HG03520 (cell line): ENCODE measurements around the gene C1orf21.

Source experiments
- ATAC-seq: cut with Tn5 transposase; IDR thresholded peaks from one replicate; pipeline ENCODE4 v1.9.1; 2021; ENCODE audit warnings: mild to moderate bottlenecking, moderate library complexity; ENCODE audit not compliant: unreplicated experiment

Gene C1orf21

DNA sequence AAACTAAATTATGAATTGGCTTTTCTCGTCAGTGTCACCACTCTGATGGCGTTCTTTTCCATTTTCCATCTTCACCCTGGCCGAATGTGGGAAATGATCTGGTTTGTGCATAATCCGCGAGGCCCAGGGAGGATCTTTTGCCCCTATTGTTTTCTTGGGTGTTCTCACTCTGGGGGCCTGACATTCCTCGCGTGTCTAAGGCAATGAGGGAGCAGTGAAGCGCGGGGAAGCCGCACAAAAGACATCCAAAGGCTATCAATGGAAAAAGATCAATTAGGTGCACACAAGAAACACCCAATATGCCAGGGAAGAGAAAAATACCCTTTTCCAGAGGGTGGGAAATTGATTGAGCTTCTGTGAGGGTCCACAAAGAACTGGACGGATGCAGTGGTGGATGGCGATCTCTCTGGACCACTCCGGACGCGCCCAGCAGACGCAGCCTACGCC, 941 bp upstream of the C1orf21 start:
- ATAC-seq, result no peak

DNA sequence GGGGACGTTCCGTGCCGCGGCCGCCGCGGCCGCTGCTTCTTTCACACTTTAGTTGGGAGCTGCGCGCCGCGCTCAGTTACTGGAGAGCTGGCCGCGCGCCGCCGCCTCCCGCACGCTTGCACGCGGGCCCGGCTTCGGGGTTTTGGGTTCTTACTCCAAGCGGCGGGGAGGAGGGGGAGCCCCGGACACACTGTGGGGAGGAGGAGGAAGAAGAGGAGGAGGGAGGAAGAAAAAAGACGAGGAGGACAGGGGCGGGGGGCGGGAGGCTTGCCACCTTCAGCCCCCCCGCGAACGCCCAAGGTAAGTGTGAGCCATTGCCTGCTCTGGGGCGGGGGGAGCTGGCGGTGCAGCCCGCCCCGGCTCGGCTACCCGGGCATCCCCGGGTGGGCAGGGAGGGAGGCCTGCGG, 243 bp downstream of the C1orf21 start:
- ATAC-seq, result no peak

DNA sequence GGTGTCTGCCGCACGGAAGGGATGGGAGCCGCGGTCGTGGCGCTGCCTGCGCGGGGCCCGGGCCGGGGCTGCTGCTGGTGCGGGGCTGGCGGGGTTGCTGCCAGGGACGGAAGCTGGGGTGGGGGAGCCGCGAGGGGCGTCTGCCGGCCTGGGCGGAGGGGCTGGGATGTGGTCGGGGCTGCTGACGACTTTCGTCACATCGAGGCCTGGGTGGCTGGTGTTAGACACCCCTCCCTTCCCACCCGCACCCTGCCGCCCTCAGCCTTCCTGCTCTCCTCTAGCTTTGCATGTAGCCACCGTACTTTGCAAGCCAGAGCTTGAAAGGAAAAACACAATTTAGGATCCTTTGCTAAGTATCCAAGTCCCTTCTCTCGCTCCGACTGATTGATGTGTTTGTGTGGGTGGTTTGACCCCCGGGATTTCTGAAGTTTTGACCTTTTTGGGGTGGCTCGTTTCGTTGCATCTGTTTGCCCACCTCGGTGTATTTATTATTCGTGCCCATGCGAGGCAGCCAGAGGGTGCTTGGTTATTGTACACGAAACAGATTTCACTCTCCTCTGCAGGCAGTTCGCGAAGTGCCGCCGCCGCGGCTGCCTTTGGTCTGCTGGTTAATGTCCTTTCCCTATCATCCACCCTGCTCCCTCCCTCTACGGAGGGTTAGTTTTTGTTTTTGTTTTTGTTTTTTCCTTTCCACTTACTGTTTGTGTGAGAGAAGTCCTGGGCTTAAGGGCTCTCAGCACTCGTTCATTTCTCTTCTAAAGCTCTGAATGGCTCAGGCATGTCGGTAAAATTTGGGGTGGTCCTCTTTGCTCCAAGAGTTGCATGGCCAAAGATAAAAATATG, 868 bp downstream of the C1orf21 start:
- peak; percentile 21 for ATAC-seq

DNA sequence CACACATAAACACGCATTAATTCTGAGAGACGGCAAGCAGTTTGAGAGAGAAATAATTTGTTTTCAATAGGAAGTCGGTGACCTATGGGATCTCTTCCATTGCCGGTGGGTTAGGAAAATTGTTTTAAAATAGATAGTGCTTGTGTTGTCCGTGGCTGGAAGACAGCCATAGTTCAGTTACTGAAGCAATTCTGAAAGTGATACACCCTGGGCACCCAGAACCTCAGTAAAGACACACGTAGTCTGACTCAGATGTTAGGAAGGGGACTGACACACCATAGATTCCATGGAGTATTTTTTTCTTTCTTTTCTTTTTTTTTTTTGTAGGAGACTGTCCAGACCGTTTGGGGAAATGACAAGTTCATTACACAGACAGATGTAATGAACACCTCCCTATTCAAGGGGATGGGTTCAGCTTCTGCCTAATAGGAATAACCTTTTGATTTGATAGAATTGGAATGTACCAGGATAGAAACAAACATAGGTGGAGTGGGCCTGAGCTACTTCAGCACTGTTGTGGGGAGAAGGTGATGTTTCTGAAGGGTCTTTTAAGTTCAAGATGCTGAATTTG, 1.6 kb downstream of the C1orf21 start:
- no peak for ATAC-seq

DNA sequence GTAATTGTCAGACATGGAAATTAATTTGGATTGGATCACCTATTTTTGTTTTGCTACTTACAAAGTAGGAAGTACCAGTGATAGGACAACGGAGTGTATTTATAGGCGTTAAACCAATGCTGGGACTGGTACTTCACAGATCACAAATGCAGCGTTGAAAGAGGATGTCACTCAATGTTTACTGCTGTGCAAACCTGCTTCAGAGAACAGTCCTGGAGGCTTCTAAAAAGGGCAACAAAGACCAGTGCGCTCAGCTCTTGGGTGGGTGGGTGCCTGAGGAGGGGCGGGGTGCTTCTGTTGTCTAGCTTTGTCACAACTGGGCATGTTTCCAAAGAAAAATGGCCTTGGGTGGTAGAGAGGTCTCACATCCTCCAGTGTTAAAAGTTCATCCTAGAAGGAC, 2.1 kb downstream of the C1orf21 start:
- no peak for ATAC-seq

DNA sequence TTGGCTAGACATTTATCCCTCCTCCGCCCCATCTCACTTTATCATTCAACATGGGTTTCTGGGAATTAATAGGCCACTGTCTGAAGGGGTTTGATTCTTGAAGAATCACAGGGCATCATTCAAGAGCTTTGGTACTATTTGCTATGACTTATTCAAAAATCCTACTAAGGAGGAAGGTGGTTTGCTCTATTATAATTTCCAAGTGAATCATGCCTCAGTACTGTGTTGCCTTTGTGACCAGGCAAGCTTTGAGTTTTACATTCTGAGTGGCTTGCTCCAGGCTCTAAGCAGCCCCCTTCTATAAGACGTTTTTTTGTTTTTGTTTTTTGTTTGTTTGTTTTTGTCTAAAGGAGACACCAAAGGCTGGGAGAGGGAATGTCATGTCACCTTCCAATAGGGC, 2.6 kb downstream of the C1orf21 start:
- no peak for ATAC-seq

DNA sequence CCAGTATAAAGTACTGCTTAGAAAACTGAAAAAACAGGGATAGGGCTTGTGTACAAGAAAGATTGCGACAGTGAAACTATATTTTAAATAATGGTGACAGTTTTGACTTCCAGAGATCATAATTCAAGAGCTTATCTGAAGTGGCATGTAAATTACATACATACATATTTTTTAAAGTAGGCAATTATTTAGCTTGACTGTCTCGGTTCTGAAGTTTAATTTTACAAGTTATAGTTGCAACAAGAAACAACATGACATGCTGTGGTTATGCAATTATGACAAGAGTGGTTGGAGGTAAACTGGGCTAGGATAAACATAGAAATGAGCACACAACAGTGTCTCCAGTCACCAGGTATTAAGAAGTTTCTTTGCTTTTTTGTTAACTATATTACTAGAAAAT, 4.1 kb downstream of the C1orf21 start:
- no peak for ATAC-seq

DNA sequence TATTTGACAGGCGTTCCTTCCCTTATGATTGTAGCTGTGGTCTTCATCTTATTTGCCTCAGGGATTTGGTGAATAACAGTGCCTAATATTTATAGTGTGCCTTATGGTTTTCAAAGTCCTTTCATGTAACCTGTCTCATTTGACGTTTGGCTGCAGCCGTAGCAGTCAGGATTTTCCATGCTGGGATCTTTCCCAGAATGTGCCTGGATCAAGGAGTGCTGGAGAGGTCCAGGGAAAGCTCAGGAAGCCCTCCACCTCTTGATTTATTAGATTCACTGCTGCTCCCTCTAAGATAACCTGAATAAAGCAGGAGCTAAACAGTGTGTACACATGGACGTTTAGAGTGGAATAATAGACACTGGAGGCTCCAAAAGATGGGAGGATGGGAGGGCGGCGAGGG, 5.2 kb downstream of the C1orf21 start:
- no peak for ATAC-seq

DNA sequence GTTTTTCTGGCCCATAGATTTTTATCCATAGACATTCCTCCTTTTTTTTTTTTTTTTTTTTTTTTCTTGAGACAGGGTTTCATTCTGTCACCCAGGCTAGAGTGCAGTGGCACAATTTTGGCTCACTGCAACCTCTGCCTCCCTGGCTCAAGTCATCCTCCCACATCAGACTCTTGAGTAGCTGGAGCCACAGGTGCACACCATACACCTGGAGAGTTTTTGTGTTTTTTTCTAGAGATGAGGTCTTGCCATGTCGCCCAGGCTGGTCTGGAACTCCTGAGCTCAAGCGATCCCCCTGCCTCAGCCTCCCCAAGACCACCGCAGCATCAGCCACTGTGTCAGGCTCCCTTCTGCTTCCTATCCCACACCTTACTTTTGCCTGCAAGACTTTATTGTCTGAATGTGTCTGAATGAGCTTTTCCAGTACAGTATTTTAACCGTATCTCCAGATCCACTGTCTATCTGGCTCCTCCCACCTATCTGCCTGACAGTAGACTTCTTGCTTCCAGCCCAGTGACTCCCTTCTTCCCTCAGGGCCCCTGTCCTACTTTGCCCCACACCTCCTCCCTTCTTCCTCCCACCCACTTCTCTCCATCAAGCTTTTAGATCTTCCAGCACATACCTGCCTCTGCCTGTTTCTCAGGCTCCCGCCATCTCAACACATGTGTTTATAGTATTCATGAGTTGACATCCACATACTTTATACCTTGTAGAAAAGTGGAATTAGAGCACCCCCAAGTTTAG, 6.1 kb downstream of the C1orf21 start:
- ATAC-seq, result no peak

DNA sequence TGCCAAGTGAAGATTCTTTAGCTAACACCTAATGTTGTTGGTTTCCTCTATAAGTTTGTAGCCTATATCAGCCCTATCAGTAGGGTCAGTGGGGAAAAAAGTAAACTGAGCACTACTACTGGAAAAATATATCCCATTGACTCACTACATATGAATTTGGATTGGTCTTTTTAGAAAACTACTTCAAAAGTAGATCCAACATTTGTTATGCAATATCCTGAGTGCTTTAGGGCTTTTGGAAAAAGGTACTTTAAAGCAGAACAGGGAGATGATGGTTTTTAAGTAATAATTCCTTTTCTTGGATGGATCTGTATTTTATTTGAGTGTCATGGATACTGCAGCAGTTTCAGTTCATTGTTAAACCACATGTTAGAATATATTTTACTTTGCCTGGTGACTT, 7.1 kb downstream of the C1orf21 start:
- no peak for ATAC-seq

DNA sequence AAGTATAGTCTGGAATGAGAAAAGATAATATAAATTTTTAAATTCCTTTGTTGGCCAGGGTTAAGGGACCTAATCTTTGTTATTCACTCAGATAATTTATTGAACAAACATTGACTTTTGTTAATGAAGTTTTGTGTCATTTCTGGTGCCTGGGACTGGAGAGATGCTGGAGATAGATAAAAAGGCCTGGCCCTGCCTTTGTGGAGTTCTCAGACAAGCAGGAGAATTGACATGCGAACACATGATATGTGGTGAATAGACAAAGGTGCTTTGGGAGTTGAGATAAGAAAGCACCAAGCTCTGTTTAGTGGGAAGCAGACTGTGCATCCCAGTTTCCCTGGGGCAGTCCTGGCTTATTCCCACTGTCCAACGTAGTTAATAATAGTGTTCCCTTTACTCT, 8.5 kb downstream of the C1orf21 start:
- ATAC-seq, result no peak

DNA sequence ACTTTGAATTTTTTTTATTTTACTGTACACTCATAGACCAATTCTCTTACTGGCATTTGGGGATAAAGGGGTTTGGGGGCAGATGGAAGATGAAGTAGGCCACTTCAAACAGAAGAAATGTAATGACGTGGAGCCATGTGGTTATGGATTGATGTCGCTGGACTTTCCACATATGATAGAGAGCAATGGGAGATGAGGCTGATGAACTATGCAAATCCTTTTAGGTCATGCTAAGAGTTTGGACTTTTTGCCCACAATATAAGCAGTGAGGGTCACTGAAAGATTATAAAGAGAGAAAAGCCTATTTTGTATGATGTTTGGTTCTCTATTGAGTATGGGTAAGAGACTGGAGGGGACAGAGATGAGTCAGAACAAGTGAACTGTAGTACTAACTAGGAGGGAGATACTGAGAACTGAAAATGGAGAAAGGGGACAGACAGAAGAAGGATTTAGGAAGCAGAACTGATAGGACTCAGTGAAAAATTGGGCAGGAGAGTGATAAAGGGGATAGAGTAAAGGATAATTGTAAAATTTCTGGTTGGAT, 9.2 kb downstream of the C1orf21 start:
- no peak for ATAC-seq

DNA sequence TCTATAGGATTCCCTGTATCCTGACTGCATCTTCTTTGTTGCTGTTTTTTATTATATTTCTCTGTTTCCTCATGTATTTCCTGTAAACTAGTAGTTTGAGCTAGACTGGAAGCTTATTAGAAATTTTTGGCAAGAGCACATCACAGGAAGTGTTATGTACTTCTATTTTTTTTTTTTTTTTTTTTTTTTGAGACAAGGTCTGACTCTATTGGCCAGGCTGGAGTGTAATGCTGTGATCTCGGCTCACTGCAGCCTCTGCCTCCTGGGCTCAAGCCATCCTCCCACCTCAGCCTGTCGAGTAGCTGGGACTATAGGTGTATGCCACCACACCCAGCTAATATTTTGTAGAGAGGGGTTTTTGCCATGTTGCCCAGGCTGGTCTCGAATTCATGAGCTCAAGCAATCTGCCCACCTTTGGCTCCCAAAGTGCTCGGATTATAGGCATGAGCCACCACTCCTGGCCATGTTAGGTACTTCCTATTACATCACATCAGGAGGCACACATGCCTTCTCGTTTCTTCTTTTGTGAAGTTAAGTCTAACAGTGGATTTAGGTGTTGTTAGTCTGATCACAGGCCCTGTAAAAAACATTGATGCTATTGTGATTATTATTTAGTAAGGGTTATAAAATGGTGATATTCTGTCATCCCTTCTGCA, 12.5 kb downstream of the C1orf21 start:
- no peak for ATAC-seq

DNA sequence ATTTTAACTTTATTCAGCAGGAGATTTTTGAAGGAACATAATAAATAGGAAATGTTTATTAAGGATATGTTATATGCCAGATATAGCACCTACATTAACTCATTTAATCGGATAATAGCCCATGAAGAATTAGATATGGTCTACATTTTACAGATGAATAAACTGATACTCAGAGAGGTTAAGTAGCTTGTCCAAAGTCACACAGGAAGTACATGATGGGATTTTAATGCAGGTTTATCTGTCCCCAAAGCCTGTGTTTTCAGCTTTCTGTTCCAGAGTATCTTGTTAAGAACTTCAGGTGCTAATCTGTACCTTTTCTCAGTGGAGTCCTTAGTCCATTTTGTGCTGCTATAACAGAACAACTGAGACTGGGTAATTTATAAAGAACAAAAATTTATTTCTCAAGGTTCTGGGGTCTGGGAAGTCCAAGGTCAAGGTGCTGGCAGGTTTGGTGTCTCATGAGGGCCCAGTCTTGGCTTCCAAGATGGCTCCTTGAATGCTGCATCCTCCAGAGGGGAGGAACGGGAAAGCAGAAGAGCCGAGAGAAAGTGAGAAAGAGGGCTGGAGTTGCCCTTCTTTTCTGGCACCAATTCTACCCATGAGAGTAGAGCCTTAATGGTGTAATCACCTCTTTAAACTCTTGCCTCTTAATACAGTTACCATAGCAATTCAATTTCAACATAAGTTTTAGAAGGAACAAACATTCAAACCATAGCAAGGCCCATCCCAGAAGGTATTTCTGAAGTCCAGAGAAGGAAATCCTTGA, 17.3 kb downstream of the C1orf21 start:
- no peak for ATAC-seq

DNA sequence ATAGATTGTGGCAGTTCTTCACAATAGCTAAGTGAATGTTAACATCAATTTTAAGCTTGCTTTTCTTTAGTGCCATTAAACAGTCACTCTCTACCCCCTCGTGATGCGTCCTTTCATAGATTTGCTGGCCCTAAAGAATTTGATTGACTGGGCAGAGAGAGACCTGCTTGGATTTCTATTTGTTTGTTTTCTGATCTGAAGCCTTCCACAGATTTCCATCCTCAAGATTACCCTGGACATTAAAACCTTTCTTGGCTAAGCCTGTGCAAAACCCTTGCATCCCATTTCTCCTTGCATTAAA, 17.8 kb downstream of the C1orf21 start:
- ATAC-seq, result no peak

DNA sequence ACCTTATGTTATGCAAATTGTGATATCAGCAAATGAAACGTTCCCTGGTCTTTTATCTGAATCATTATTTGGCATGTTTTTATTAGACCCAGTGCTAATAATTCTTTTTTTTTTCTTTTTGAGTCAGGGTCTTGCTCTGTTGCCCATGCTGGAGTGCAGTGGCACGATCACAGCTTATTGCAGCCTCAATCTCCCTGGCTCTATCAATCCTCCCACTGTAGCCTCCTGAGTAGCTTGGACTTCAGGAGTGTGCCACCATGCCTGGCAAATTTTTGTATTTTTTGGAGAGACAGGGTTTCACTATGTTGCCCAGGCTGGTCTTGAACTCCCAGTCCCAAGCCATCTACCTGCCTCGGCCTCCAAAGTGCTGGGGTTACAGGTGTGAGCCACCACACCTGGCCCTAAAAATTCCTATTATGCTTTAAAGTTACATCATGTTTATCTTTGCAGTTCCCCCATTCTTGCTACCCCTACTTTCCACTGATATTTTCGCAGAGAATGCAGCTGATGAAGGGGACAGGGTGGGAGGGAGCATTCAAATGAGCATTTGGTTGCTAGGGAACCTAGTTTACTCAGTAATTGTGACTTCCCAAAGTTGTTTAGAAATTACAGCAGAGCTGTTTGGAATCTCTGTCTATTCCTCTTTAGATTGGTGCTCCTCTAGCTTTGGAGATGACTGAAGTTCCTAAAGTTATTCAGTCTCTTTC, 18.4 kb downstream of the C1orf21 start:
- no peak for ATAC-seq

DNA sequence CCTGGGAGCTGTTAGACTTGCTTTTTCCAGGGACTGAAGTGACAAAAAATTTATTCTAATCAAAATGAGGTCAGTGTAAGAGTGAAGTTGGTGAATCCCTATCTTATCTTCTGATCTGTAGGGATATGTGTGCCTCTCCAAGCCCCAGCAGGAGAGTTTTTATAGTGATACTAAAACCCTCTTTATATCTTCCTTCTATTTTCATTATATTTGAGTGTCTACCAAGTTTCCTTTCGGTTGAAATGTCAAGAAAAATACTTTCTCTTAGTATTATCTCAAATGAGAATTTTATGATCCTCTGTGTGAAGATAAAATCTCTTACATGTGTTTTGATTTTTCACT, 18.9 kb downstream of the C1orf21 start:
- ATAC-seq, result no peak

DNA sequence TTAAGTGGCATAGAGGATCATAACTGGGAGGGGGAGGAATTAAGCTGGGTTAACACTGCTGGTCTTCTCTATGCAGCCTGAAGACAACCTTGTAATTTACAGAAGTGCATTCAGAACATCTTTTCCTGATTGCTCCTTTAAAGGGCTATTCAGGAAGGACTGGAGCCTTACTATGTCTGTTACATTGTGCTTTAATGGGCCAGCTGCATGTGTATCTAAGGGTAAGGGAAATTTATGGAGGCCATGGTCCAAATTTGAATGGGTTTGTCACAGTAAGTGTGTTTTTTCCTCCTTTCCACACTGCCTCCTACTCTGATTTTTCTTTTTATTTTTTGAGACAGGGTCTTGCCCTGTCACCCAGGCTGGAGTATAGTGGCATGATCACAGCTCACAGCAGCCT, 19.6 kb downstream of the C1orf21 start:
- no peak for ATAC-seq

DNA sequence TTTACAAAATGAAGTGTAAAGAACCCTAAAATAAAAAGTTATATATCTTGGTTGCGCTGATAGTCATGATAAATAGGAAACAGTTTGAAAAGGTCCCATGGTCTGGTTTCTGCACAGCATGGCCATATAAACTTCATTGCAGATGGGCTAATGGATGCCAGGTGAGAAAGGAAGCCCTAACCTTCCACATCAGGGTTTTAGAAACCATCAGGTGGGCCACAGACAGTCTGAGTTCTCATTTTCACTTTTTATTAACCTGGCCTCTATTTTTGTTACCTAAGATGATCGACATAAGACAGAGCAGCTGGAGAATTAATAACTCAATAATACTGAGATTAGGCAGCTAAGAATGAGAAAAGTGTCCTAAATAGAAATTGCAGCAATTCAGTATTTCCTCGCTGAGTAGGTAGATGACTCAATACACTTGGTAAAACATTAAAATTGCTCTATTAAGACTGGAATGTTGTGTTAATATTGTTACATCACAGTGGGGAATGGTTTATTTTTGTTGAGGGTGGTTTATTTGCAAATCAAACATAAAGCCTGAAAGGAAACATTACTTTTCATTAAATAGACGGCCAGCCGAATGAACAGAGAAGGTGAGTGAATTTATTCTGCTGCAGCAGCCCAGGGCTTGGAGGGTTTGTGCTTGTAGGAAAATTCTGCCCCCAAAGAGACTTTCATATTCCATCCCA, 21.1 kb downstream of the C1orf21 start:
- ATAC-seq, result no peak

DNA sequence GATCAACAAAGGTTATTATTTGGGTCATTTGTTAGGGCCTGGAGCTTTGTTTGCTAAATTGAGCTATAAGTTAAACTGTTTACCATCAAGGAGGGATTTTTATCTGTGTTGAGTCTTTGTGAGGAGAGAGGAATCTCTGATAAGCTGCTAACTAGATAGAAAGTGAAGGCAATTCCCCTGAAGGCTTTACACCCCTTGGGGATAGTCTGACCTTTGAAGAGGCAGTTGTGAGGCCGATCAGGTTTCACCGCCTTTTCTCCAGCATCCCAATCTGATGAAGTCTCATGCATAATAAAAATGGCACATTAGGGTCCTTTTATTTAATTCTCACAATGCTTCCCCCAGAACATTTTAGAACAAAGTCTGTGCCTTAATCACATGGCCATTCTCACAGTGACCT, 21.8 kb downstream of the C1orf21 start:
- ATAC-seq, result no peak
